GM12801 (cell line): ENCODE results near the gene BRSK2.

Source experiments
- TF ChIP-seq, protein P1 (sequence below): IDR thresholded peaks from one replicate; pipeline ENCODE4 v1.5.1; 2011; ENCODE audit warnings: control low read depth; ENCODE audit not compliant: insufficient read length; ENCODE audit errors: extremely low read depth

BRSK2 gene

DNA sequence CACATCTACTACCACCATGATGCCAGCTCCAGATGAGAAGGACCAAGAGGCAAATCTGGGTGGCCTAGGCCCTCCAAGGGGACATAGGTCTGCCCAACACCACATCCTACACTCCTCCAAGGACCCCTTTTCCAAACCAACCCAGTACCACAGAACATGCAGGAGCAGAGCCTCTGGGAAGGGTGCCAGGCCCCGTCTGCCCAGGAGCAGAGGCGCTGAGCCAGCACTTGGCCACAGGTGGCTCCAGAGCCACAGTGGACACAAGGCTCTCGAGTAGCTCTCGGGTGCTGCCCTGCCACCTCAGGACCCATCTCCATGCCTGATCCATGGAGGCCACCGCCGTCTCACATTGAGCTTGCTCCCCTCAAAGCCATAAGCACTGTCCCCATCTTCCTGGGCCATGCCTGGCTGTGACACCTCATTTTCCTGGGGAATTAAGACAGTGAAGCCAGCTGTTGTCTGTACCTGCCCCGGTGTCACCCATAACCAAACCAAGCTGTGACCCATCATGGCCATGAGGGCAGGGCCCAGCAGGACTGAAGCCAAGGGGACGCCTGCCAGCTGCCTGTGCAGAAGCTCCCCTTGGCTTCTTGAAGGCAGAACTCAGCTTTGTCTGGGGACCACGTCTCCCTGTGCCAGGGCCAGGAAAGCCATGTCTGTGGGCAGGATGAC, 89.4 kb downstream of the BRSK2 start:
- TF ChIP-seq, protein P1, sequence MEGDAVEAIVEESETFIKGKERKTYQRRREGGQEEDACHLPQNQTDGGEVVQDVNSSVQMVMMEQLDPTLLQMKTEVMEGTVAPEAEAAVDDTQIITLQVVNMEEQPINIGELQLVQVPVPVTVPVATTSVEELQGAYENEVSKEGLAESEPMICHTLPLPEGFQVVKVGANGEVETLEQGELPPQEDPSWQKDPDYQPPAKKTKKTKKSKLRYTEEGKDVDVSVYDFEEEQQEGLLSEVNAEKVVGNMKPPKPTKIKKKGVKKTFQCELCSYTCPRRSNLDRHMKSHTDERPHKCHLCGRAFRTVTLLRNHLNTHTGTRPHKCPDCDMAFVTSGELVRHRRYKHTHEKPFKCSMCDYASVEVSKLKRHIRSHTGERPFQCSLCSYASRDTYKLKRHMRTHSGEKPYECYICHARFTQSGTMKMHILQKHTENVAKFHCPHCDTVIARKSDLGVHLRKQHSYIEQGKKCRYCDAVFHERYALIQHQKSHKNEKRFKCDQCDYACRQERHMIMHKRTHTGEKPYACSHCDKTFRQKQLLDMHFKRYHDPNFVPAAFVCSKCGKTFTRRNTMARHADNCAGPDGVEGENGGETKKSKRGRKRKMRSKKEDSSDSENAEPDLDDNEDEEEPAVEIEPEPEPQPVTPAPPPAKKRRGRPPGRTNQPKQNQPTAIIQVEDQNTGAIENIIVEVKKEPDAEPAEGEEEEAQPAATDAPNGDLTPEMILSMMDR, result no peak

DNA sequence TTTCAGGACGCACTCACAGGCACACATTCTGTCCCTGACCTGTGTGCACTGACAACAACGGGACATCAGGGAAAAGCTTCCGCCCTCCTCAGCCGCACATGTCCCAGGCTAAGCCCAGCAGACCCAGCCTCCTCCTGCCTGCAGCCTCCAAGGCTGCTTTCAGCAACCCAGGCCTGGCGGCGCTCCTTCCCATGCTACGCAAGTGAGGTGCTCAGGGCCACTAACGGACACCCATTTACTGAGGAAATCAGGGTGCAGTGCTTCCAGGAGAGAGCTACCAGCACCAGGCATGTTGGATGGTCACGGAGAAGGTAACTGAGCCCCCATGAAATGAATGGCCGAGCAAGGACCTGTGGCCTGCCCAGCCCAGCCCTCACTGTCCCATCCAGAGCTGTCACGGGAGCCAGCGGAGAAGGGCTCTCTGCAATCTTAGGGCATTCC, 90.0 kb downstream of the BRSK2 start:
- TF ChIP-seq, protein P1, result no peak

DNA sequence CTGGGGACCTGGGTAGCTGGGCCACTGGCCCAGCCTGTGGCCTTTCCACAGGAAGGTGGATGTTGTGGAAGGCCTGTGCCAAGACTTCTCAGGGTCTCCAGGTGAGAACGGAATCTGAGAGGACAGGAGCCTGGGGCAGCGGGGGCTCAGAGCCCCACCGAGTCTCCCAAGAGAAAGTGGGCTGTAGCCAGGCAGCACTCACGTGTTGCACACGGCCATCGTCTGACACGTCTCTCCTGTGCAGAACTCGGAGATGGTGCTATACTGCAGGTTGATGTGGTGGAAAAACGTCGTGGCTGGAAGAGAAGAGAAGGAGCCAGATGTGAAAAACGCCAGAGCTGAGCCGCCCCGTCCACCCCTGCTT, 90.4 kb downstream of the BRSK2 start:
- TF ChIP-seq, protein P1, result no peak

DNA sequence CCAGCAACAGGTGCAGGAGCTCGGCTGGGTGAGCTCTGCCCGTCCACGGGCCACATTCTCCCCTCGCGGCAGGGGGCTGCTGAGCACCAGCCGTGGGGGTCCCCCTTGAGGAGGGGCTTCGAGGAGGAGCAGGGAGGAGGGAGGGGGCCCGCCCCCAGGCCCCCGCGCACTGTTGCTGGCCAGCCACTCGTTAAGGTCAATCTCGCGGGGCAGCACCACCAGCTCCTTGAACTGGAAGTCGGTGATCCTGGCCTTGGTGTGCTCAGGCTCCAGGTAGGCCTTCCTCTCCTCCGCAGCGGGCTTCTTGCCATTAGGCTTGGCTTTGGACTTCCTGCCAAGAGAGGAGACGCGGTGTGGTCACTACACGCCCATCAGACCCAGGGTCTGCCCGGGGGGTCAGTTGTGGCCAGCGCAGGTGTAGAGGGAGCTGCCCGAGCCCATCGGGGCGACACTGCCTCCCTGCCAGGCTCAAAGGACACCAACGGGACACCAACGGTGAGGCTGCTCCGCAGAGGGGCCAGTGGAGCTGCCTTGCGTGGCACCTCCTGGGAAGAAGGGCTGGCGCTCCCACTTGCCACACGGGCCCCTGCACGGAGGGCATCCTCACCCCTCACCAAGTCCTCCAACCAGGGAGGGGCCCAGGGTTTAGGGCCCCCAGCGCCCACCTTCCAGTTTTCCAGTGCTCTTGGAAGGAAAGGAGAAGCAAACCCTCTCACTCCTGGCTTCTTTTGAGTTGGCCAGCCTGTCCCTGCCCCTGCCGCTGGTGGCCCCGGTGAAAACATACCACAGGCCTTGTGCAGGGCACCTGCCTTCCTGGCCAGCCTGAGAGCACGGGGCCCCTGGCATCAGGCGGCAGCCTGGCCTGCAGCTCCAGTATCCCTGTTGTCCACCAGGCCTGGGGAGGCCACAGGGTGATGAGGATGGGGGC, 91.1 kb downstream of the BRSK2 start:
- TF ChIP-seq, protein P1, result no peak

DNA sequence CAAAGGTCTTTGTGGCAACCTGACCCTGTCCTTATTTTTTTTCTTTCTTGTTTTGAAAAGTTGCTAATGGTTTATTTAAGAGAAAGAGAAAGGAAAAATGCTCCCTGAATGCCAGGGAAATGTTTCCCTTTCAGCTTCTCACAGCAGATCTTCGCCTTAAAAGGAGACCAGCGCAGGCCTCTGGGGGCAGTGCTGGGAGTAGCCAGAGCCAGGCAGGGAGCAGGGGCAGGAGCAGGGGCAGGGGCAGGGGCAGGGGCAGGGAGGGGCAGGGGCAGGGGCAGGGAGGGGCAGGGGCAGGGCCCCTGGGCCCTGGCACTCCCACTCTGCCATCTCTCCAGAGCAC, 91.7 kb downstream of the BRSK2 start:
- TF ChIP-seq, protein P1, result no peak

DNA sequence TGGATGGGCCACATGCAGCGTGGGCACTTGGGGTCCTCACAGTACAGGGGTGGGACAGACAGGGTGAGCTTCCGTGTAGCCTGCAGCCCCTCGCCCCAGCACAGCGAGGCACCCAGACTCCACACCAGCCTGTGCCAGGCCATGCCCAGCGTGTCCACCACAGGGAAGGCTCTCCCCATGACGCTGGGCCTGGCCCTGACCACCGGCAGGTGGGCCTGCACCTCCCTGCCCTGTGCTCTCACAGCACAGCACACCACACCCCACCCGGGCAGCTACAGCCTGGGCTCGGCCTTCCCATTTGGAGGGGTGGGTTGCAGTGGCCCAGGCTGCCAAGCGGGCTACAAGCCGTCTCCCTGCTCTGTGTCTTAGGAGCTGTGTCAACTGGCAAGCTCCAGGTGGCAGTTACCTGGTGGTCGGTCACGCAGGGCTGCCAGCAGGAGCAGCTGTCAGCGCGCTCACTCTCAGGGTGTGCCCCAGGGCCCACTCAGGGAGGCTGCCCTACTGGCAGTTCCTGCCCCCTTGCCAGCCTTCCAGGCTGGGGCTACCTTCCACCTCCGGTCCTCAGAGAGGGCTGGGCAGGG, 92.2 kb downstream of the BRSK2 start:
- TF ChIP-seq, protein P1, result no peak

DNA sequence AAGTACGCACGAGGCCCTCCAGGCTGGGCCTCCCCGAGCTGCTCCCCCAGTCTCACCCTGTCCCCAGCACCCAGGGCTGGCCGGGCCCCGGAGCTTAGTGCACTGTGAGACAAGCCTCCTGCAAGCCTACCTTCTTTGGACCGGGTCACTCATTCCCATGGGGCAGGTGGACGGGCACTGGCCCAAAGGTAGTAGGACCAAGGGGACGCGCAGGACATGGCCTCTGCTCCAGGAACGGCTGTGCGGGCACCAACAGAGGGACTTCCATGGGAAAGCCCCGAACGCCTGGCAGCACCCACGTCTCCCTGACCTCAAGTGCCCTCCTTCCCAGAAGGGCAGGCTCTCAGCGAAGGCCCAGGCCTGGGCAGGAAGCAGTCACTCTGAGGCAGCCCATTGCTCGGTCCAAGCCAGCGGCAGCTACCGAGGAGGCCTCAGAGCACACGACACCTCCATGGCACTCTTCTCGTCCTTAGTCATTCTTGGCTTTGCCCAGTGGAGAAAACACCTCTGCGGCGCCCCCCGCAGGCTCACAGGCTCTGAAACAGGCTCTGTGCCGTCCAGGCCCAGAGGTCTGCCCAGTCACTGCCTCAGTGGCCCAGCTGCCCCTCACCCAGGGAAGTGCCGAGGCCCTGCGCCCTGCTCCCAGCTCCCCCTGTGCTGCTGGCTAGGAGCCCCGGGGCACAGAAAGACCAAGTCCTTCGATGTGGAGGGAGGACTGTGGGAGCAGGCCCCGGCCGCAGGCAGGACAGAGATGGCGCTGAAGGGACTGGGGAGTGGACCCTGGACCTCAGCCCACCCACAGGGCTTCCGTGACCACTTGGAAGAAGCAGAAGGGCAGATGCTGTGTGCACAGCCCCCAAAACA, 93.1 kb downstream of the BRSK2 start:
- TF ChIP-seq, protein P1, result no peak
